Osteoblast (primary cell): ENCODE measurements around the gene XXYLT1. TPM values are rescaled to one million over a fixed set of nuclear protein-coding genes. Genes with fewer than 3 reads are reported as not detected.

Source experiments
- DNase-seq: peaks from one replicate; pipeline ENCODE4 v3.0.0; 2011; ENCODE audit warnings: low spot score, mixed read lengths; ENCODE audit not compliant: insufficient read length; ENCODE audit errors: missing footprints
- H2AFZ ChIP-seq: 2 replicates; pipeline ENCODE4 v1.6.0; 2011; ENCODE audit warnings: mild to moderate bottlenecking, low read length
- H3K27ac ChIP-seq: 2 replicates; pipeline ENCODE4 v1.5.1; 2011; ENCODE audit warnings: mild to moderate bottlenecking, low read depth, low read length, moderate library complexity
- H3K27me3 ChIP-seq: 2 replicates; pipeline ENCODE4 v1.6.0; 2012; ENCODE audit warnings: mild to moderate bottlenecking, control low read depth, inconsistent platforms, low read length, moderate library complexity; ENCODE audit not compliant: insufficient read depth
- H3K36me3 ChIP-seq: 2 replicates; pipeline ENCODE4 v1.5.1; 2011; ENCODE audit warnings: mild to moderate bottlenecking, low read length, control low read depth, moderate library complexity; ENCODE audit not compliant: insufficient read depth
- H3K4me1 ChIP-seq: 2 replicates; pipeline ENCODE4 v1.5.1; 2011; ENCODE audit warnings: mild to moderate bottlenecking, low read length, control low read depth, moderate library complexity; ENCODE audit not compliant: insufficient read depth
- H3K4me2 ChIP-seq: 2 replicates; pipeline ENCODE4 v1.6.0; 2011; ENCODE audit warnings: mild to moderate bottlenecking, low read length; ENCODE audit not compliant: insufficient read depth
- H3K4me3 ChIP-seq: fragments of 200-600 bp; sonication (generic); 3 replicates; pipeline ENCODE4 v1.5.1; 2012; ENCODE audit warnings: mild to moderate bottlenecking, low read length, inconsistent platforms; ENCODE audit not compliant: insufficient read depth
- H3K79me2 ChIP-seq: 2 replicates; pipeline ENCODE4 v1.6.0; 2012; ENCODE audit warnings: mild to moderate bottlenecking, low read length, control low read depth, inconsistent platforms; ENCODE audit not compliant: insufficient read depth
- H3K9me3 ChIP-seq: 2 replicates; pipeline ENCODE4 v1.5.1; 2011; ENCODE audit warnings: low read depth, low read length, control low read depth
- H4K20me1 ChIP-seq: 2 replicates; pipeline ENCODE4 v1.6.0; 2012; ENCODE audit warnings: mild to moderate bottlenecking, low read length, control low read depth; ENCODE audit not compliant: insufficient read depth
- total RNA-seq: library from RNA; depleted of rRNA; stranded (reverse); fragments of >200 nt; gene quantifications from 2 replicates; pipeline ENCODE4 v1.2.3, GENCODE V29; 2012
- TF ChIP-seq, protein P1 (sequence below): IDR thresholded peaks from 2 replicates; pipeline ENCODE4 v1.5.1; 2011; ENCODE audit warnings: mild to moderate bottlenecking, low read depth, low read length, moderate library complexity; ENCODE audit errors: extremely low read depth

Gene XXYLT1
- total RNA-seq, 1 donor = 28.2 TPM

DNA sequence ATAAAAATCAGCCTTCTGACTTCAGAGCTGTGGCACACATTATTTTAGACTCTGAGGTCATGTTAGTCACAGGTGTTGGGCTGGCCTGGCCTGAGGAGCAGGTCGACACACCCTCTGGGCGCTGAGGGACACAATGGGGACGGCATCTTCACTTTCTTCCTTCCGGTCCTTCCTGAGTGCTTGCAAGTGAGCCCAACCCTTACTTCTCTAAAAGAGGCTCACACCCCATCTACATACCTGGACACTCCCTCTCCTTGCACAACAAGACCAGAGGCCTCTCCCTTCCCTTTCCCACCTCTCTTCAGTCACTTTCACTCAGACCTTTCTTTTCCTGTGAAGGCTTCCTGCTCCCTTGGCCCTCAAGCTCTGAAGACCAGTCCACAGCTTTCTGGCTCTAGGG lies 85.4 kb downstream of the XXYLT1 start:
- H3K36me3 ChIP-seq = no peaks in the 10 kb centered on the region
- peaks cover 8% of the 10 kb centered on the region for H3K79me2 ChIP-seq

GRCh38 chr3:195184716-195185421 lies 86.1 kb downstream of the XXYLT1 start:
- H3K9me3 ChIP-seq = no peaks in the 10 kb centered on the region
- H3K4me2 ChIP-seq = no peak overlapping the region
- H4K20me1 ChIP-seq = no peaks in the 10 kb centered on the region
- no peak for DNase-seq
- TF ChIP-seq, protein P1, sequence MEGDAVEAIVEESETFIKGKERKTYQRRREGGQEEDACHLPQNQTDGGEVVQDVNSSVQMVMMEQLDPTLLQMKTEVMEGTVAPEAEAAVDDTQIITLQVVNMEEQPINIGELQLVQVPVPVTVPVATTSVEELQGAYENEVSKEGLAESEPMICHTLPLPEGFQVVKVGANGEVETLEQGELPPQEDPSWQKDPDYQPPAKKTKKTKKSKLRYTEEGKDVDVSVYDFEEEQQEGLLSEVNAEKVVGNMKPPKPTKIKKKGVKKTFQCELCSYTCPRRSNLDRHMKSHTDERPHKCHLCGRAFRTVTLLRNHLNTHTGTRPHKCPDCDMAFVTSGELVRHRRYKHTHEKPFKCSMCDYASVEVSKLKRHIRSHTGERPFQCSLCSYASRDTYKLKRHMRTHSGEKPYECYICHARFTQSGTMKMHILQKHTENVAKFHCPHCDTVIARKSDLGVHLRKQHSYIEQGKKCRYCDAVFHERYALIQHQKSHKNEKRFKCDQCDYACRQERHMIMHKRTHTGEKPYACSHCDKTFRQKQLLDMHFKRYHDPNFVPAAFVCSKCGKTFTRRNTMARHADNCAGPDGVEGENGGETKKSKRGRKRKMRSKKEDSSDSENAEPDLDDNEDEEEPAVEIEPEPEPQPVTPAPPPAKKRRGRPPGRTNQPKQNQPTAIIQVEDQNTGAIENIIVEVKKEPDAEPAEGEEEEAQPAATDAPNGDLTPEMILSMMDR = no peak
- H3K27me3 ChIP-seq = no peaks in the 10 kb centered on the region
- no peaks in the 10 kb centered on the region for H3K36me3 ChIP-seq
- no peak overlapping the region for H3K4me3 ChIP-seq
- no peak overlapping the region for H3K27ac ChIP-seq
- peaks cover 8% of the 10 kb centered on the region for H3K79me2 ChIP-seq
- H3K4me1 ChIP-seq = peaks cover 33% of the 10 kb centered on the region
- no peak overlapping the region for H2AFZ ChIP-seq

More for the DNA sequence above, 85.4 kb downstream of the XXYLT1 start:
- H3K27ac ChIP-seq = no peak overlapping the region
- no peak overlapping the region for H3K4me2 ChIP-seq
- TF ChIP-seq, protein P1 = no peak
- no peaks in the 10 kb centered on the region for H3K9me3 ChIP-seq
- H4K20me1 ChIP-seq = no peaks in the 10 kb centered on the region
- H3K4me3 ChIP-seq = no peak overlapping the region
- no peaks in the 10 kb centered on the region for H3K27me3 ChIP-seq
- H2AFZ ChIP-seq = no peak overlapping the region
- DNase-seq = no peak
- H3K4me1 ChIP-seq = peaks cover 33% of the 10 kb centered on the region

DNA sequence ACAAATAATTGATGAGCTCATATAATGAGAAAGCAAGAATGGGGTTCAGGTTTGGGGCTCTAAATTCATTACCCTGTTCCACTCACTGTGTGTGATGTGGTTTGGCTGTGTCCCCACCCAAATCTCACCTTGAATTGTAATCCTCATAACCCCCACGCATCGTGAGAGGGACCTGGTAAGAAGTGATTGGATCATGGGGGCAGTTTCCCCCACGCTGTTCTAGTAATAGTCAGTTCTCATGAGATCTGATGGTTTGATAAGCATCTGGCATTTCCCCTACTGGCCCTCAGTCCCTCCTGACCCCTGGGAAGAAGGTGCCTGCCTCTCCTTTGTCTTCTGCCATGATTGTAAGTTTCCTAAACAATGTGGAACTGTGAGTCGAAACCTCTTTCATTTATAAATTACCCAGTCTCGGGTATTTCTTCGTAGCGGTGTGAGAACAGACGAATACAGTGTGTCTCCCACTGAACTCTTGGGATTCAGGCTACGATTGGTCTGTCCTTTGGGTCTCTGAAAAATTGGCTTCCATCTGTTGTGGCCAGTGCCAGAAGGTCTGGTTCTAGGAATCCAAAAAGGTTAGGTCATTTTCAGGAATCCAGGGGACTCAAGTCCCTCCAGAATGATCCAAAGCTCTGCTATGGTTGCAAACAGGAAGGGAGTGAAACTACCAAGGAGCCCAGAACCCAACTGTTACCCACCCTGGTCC lies 87.7 kb downstream of the XXYLT1 start:
- DNase-seq = no peak
- H3K4me2 ChIP-seq = no peak overlapping the region
- no peaks in the 10 kb centered on the region for H3K27me3 ChIP-seq
- peaks cover 8% of the 10 kb centered on the region for H3K79me2 ChIP-seq
- H3K36me3 ChIP-seq = no peaks in the 10 kb centered on the region
- peaks cover 25% of the 10 kb centered on the region for H3K4me1 ChIP-seq
- H3K9me3 ChIP-seq = no peaks in the 10 kb centered on the region
- TF ChIP-seq, protein P1 = no peak
- no peak overlapping the region for H3K4me3 ChIP-seq
- H3K27ac ChIP-seq = no peak overlapping the region
- H2AFZ ChIP-seq = no peak overlapping the region
- no peaks in the 10 kb centered on the region for H4K20me1 ChIP-seq

- Histone ChIP-seq H3K79me2 (peaks cover 8% of the 10 kb centered on the region), H3K4me2 (peak overlapping the region; percentile 30), H3K36me3 (no peaks in the 10 kb centered on the region), H4K20me1 (no peaks in the 10 kb centered on the region), H3K27ac (no peak overlapping the region), H2AFZ (peak overlapping the region; percentile 23), H3K4me1 (peaks cover 17% of the 10 kb centered on the region), H3K9me3 (no peaks in the 10 kb centered on the region), H3K4me3 (no peak overlapping the region), H3K27me3 (no peaks in the 10 kb centered on the region)
- DNase-seq = peak; percentile 83
- TF ChIP-seq, protein P1 = no peak
These were observed 88.5 kb downstream of the XXYLT1 start for GRCh38 chr3:195182470-195182795.
